ENCODE measurements around the gene NDUFAF7.
"Not testable (repeated sequence)": the region's sequence is repeated elsewhere in the genome, so short reads cannot be mapped to it uniquely, and the experiment has no call there.

Gene NDUFAF7

DNA sequence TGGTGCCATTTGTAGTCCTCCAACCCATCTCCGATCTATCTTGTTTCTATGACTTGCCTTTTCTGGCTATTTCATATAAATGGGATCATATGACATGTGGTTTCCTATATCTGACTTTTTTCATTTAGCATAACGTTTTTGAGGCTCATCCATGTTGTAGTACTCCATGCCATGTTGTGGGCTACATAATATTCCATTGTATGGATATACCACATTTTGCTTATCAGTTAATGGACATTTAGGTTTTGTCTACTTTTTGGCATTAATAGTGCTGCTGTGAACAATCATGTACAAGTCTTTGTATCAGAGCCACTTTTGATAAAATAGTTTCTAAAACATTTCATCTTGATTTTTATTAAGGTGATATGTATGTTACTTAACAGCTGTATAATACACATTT lies 27.8 kb upstream of the NDUFAF7 start:
- peaks cover 26% of the 10 kb centered on the region for H3K9me3 Mint-ChIP-seq (ENCODE audit: low read depth)
- no peaks in the 10 kb centered on the region for H3K27me3 Mint-ChIP-seq
- peaks cover 53% of the 10 kb centered on the region for H3K36me3 Mint-ChIP-seq
- H3K4me1 Mint-ChIP-seq (ENCODE audit: low read depth), result peaks cover 52% of the 10 kb centered on the region
- no peak overlapping the region for H3K4me3 Mint-ChIP-seq
- H3K27ac Mint-ChIP-seq, result no peak overlapping the region

DNA sequence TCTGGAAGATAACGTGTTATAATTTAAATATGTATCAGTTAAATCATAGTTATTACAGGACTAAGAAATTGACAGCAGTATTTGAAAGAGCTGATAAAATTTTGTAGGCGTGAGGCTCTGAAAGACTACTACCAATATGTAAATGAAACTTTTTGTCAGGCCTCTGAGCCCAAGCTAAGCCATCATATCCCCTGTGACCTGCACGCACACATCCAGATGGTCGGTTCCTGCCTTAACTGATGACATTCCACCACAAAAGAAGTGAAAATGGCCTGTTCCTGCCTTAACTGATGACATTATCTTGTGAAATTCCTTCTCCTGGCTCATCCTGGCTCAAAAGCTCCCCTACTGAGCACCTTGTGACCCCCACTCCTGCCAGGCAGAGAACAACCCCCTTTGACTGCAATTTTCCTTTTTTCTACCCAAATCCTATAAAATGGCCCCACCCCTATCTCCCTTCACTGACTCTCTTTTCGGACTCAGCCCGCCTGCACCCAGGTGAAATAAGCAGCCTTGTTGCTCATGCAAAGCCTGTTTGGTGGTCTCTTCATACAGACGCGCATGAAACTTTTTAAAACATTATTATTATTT lies 26.3 kb upstream of the NDUFAF7 start:
- peaks cover 34% of the 10 kb centered on the region for H3K9me3 Mint-ChIP-seq (ENCODE audit: low read depth)
- not testable (repeated sequence) for H3K27me3 Mint-ChIP-seq, H3K27ac Mint-ChIP-seq, H3K4me3 Mint-ChIP-seq
- peaks cover 68% of the 10 kb centered on the region for H3K36me3 Mint-ChIP-seq
- peaks cover 44% of the 10 kb centered on the region for H3K4me1 Mint-ChIP-seq (ENCODE audit: low read depth)

DNA sequence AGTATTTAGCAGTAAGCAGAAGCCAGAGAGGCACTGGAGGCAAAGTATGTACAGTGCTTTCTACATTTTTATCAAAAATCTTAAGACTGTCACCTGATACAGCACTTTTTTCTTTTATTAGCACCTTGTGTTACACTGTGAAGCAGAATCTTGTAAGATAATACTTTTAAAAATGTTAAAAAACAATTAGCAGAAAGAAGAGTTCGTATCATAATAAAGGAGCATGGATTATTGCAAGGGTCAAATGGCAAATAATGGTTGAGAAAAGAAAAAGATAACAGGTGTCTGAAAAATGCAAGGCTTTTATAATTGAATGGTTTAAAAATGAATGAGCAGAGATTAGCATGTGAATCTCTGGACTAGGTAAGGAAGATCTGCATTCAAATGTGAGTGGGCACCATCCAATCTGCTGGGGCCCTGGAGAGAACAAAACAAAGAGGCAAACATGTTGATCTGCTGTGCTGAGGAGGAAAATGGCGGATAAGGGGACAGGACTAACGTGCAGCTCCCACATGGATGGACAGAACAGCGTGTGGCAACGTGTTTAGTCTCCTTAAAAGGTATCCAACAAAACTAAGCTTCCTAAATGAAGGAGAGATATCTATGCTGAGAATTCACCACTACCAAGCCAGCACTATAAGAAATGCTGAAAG lies 25.6 kb upstream of the NDUFAF7 start:
- H3K36me3 Mint-ChIP-seq, result peaks cover 72% of the 10 kb centered on the region
- H3K9me3 Mint-ChIP-seq (ENCODE audit: low read depth), result peaks cover 36% of the 10 kb centered on the region
- peaks cover 39% of the 10 kb centered on the region for H3K4me1 Mint-ChIP-seq (ENCODE audit: low read depth)

DNA sequence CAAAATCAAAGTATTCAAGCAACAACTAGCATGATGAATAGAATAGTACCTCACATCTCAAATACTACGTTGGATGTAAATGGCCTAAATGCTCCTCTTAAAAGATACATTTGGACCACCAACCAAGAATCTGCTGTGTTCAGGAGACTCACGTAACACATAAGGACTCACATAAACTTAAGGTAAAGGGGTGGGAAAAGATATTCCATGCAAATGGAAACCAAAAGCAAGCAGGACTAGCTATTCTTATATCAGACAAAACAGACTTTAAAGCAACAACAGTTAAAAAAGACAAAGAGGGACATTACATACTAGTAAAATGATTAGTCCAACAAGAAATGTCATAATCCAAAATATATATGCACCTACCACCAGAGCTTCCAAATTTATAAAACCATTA lies 24.7 kb upstream of the NDUFAF7 start:
- Mint-ChIP-seq H3K36me3 (peaks cover 77% of the 10 kb centered on the region), H3K4me1 (ENCODE audit: low read depth) (peaks cover 30% of the 10 kb centered on the region), H3K9me3 (ENCODE audit: low read depth) (peaks cover 36% of the 10 kb centered on the region)
- not testable (repeated sequence) for H3K27me3 Mint-ChIP-seq, H3K4me3 Mint-ChIP-seq, H3K27ac Mint-ChIP-seq

More for the DNA sequence above, 25.6 kb upstream of the NDUFAF7 start:
- Mint-ChIP-seq H3K4me3 (no peak overlapping the region), H3K27ac (peak overlapping the region; percentile 46), H3K27me3 (no peaks in the 10 kb centered on the region)

DNA sequence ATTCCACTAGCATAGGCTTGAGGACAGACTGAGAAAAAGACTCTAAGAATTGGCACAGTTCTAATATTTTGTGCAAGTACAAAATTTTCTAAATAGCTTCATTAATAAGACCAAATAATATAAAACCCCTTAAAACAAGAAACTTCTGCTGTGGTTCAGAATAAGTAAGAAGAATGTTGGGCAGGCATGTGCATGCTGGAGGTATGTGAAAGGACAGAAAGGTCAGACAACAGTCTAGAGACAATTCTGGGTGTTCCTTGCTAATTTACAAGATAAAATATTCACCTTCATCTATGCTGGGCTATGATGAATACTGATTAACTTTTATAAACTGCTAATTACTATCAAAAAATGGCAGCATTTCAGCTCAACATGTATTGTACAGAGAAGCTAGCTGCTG lies 20.2 kb upstream of the NDUFAF7 start:
- H3K27ac Mint-ChIP-seq, result no peak overlapping the region
- H3K36me3 Mint-ChIP-seq, result peaks cover 60% of the 10 kb centered on the region
- H3K4me1 Mint-ChIP-seq (ENCODE audit: low read depth), result peaks cover 23% of the 10 kb centered on the region
- no peak overlapping the region for H3K4me3 Mint-ChIP-seq
- H3K27me3 Mint-ChIP-seq, result no peaks in the 10 kb centered on the region
- H3K9me3 Mint-ChIP-seq (ENCODE audit: low read depth), result peaks cover 31% of the 10 kb centered on the region

DNA sequence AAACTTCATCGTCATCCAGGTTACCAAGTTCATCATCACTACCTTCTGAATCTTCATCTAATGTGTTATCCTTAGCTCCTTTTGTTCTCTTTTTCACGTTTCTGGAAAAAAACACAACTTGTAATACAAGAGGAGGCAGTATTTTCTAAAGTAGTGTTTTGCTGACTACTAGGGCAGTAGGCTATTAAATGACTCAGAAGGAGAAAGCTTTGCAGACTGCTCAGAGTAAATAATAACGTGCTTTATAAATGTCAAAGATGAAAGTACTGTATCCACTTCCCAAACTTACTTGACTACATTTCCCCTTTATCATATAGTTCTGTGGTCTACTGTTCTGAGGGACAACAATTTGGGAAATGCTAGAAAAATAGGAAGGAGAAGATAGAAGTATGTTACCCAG lies 19.5 kb upstream of the NDUFAF7 start:
- Mint-ChIP-seq H3K9me3 (ENCODE audit: low read depth) (peaks cover 27% of the 10 kb centered on the region), H3K27me3 (no peaks in the 10 kb centered on the region), H3K4me3 (no peak overlapping the region), H3K27ac (no peak overlapping the region), H3K36me3 (peaks cover 54% of the 10 kb centered on the region), H3K4me1 (ENCODE audit: low read depth) (peaks cover 22% of the 10 kb centered on the region)

DNA sequence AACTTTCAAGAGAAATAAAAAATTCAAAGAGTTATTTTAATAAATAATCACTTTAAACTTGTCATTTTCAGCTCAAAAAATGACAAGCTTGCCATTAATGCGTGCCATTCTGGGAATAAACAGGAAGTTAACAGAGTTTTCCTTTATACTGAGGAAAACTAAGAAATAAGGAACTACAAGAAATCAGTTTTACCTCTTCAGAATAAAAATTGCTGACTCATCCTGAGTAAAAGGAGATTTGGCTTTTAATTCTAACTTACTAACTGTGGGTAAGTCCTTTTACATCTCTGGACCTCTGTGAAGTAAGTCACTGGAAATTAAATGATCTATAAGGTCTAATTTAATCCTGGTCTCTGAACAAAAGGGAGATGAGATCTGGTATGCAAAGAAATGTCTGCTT lies 16.2 kb upstream of the NDUFAF7 start:
- Mint-ChIP-seq H3K9me3 (ENCODE audit: low read depth) (peaks cover 2% of the 10 kb centered on the region), H3K4me3 (no peak overlapping the region), H3K36me3 (peaks cover 21% of the 10 kb centered on the region), H3K4me1 (ENCODE audit: low read depth) (peaks cover 8% of the 10 kb centered on the region), H3K27ac (peak overlapping the region; percentile 51), H3K27me3 (no peaks in the 10 kb centered on the region)

DNA sequence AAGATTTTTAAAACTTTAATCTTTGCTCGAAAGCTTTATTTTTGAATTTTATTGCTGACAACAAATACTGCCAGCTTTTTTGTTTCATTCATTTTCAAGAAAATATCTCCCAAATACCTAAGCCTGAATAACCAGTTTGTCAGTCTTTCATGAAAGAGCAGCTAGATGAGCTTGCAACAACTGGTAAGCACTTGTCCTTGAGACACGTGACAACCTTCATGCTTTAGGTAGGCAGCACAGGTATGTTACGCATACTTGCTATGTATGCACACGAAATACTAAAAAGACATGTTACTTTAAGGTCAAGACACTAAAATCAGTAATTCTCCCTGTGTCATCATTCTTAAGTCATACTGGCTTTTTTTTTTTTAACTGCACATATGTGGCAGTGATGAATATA lies 12.4 kb upstream of the NDUFAF7 start:
- H3K27me3 Mint-ChIP-seq, result no peaks in the 10 kb centered on the region
- H3K4me3 Mint-ChIP-seq, result no peak overlapping the region
- H3K9me3 Mint-ChIP-seq (ENCODE audit: low read depth), result no peaks in the 10 kb centered on the region
- H3K27ac Mint-ChIP-seq, result no peak overlapping the region
- H3K4me1 Mint-ChIP-seq (ENCODE audit: low read depth), result peaks cover 32% of the 10 kb centered on the region
- H3K36me3 Mint-ChIP-seq, result peaks cover 14% of the 10 kb centered on the region

DNA sequence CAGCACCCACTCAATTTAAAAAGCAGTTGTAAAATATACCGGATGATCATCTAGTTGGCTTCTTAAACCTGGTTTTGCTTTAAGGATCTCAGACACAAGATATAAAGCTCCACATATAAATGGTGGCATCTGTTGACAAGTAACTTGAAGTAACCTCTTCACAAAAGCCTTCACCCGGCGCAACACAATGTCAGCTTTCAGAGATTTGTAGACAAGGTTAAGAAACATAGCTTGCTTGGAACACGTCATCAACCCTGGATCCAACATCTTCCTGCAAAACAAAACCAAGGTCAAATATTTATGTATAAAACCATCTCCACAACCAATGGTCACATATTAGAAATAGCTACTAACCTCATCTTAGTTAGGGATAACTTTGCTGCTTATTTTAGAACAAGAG lies 8.3 kb upstream of the NDUFAF7 start:
- Mint-ChIP-seq H3K27ac (no peak overlapping the region), H3K27me3 (no peaks in the 10 kb centered on the region), H3K4me3 (peak overlapping the region; percentile 14), H3K36me3 (peaks cover 30% of the 10 kb centered on the region), H3K9me3 (ENCODE audit: low read depth) (no peaks in the 10 kb centered on the region), H3K4me1 (ENCODE audit: low read depth) (peaks cover 59% of the 10 kb centered on the region)

DNA sequence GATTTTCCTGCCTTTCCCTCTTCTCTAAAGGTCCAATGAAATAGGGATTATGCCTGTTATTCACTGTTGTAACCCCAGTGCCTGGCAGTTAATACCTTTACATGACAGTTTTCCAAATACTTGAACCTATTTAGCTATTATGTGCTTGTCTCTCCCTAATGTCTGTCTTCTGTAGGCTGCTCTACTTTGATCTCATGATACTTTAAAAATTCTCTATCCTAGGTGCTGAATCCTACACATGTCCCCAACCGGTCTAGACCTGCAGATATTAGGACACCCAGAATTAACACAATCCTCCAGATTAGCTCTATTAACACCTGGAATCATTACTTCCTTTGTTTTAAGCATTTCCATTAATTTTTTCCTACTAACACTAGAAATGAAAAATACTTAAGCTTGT lies 7.4 kb upstream of the NDUFAF7 start:
- no peaks in the 10 kb centered on the region for H3K27me3 Mint-ChIP-seq
- H3K4me1 Mint-ChIP-seq (ENCODE audit: low read depth), result peaks cover 67% of the 10 kb centered on the region
- peak overlapping the region; percentile 49 for H3K4me3 Mint-ChIP-seq

DNA sequence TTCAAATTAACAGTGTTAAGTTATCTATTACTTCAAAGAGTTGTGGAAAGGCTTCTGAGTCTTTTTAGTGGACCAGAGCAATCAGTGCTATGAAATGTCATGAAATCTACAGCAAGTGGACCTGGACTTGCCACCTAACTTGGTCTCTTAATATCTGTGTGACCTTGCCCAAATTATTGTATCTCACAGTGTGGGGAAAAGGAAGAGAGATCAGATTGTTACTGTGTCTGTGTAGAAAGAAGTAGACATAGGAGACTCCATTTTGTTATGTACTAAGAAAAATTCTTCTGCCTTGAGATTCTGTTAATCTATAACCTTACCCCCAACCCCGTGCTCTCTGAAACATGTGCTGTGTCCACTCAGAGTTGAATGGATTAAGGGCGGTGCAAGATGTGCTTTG lies 6.3 kb upstream of the NDUFAF7 start:
- Mint-ChIP-seq H3K27ac (peak overlapping the region; percentile 50), H3K4me3 (peak overlapping the region; percentile 58), H3K4me1 (ENCODE audit: low read depth) (peaks cover 70% of the 10 kb centered on the region), H3K36me3 (peaks cover 31% of the 10 kb centered on the region)
- H3K27me3 Mint-ChIP-seq; H3K9me3 Mint-ChIP-seq (ENCODE audit: low read depth): not testable (repeated sequence)

More for the DNA sequence above, 7.4 kb upstream of the NDUFAF7 start:
- H3K9me3 Mint-ChIP-seq (ENCODE audit: low read depth), result no peaks in the 10 kb centered on the region
- H3K36me3 Mint-ChIP-seq, result peaks cover 30% of the 10 kb centered on the region
- peak overlapping the region; percentile 18 for H3K27ac Mint-ChIP-seq

DNA sequence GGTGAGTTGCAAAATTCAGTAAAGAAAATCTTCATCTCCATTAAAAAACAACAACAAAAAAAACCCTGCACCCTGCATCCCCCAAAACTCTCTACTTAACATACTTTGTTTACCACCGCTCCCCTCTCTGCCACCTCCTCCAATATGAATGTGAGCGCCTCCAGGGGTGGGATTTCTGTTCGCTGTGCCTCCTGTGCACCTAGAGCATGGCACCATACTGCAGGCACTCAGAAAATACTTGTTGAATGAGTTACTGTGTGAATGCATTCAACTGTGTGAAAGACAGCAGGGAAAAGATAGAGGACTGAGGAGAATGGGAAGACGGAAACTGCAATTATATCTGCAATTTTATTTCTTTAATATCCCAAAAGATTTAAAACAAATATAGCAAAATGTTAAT lies 4.6 kb upstream of the NDUFAF7 start:
- Mint-ChIP-seq H3K27ac (no peak overlapping the region), H3K36me3 (peaks cover 29% of the 10 kb centered on the region), H3K4me1 (ENCODE audit: low read depth) (peaks cover 66% of the 10 kb centered on the region), H3K4me3 (peak overlapping the region; percentile 71), H3K9me3 (ENCODE audit: low read depth) (no peaks in the 10 kb centered on the region), H3K27me3 (no peaks in the 10 kb centered on the region)

DNA sequence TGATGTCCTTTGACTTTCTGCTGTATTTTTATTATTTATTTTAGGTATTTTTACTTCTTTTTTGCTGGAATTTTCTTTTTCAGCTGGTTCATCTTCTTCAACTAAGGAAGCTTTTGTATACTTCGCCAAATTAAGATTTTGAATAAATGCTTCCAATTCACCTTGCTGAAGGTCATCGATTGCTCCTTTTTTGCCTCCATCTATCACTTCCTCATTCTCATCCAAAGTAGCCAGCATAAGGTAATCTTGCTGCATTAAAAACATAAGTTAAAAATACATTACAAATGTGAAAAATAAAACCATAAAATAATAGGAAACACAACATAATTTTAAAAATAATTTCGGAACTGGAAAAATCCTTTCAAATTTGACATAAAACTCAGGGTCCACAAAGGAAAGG lies 2.7 kb upstream of the NDUFAF7 start:
- H3K36me3 Mint-ChIP-seq, result peaks cover 18% of the 10 kb centered on the region
- H3K4me1 Mint-ChIP-seq (ENCODE audit: low read depth), result peaks cover 52% of the 10 kb centered on the region
- H3K27ac Mint-ChIP-seq, result no peak overlapping the region
- no peak overlapping the region for H3K4me3 Mint-ChIP-seq
- H3K27me3 Mint-ChIP-seq, result no peaks in the 10 kb centered on the region
- H3K9me3 Mint-ChIP-seq (ENCODE audit: low read depth), result no peaks in the 10 kb centered on the region

DNA sequence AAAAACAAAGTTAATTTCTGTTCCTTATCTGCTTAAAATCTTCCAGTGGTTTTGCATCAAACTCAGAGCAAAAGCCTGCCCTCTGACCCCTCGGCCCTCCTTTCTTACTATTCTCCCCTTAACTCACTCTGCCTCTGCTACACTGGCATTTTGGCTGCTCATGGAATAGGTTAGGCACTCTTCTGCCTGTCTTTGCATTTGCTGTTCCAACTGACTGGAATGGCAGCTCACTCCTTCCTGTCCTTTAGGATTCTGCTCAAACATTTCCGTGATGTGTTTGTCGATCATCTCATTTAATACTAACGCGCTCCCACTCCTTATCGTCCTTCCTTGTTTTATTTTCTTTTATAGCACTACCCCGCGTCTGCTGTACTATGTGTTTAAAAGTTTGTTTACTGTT lies 877 bp upstream of the NDUFAF7 start:
- no peak overlapping the region for H3K4me3 Mint-ChIP-seq
- H3K27ac Mint-ChIP-seq, result no peak overlapping the region
- peaks cover 49% of the 10 kb centered on the region for H3K4me1 Mint-ChIP-seq (ENCODE audit: low read depth)
- H3K36me3 Mint-ChIP-seq, result peaks cover 9% of the 10 kb centered on the region
- no peaks in the 10 kb centered on the region for H3K27me3 Mint-ChIP-seq
- no peaks in the 10 kb centered on the region for H3K9me3 Mint-ChIP-seq (ENCODE audit: low read depth)

DNA sequence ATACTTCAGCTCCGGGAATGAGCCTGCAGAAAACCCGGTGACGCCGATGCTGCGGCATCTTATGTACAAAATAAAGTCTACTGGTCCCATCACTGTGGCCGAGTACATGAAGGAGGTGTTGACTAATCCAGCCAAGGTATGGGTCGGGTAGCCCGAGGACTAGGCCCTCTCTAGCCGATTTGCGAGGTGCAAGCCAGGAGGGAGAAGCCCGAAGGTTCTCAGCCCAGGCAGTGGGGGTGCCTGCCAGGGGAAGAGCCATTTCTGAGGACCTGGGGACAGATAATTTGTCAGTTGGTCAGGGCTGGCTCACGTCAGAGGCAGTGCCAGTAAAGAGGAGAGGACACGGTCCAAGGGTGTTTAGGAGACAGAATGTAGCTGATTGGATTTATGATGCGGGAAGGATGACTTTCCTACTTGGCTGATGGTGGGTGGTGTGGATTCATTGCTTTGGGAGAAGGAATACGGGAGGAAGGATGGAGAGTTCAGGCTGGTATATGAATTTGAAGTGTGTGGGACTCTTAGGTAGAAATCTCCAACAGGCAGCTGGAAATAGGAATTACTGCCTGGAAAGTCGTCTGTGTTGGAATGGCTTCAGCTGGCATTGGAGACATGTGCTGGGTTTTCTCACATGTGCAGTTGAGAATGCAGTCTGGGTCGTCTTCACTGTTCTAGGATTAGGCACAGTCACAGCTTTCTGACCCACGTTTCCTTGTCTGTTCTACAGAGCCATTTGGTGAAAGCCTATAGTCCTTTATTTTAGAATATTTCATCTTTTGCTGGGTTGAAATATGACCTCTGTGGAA lies 874 bp downstream of the NDUFAF7 start:
- Mint-ChIP-seq H3K4me1 (ENCODE audit: low read depth) (peaks cover 35% of the 10 kb centered on the region), H3K36me3 (peaks cover 6% of the 10 kb centered on the region), H3K4me3 (no peak overlapping the region), H3K9me3 (ENCODE audit: low read depth) (no peaks in the 10 kb centered on the region), H3K27ac (no peak overlapping the region), H3K27me3 (no peaks in the 10 kb centered on the region)

Data from activated naive CD8-positive, alpha-beta T cell (primary cell).